A549 treated with RU486 at 1 μM for 4 hours (cell line): ENCODE measurements around the gene DNHD1. TPM values are rescaled to one million over a fixed set of nuclear protein-coding genes. Genes with fewer than 3 reads are reported as not detected.

Experiments used
- total RNA-seq: library from RNA; stranded (reverse); fragments of 200-300 nt; extraction: Qiagen RNA extraction; gene quantifications from 5 replicates; pipeline ENCODE4 v1.2.3, GENCODE V29; 2022; ENCODE audit warnings: low read depth

DNHD1 gene
- 2.1 to 3.5 TPM (median 2.8 TPM) in 5 replicates for total RNA-seq

GRCh38 chr11:6497069-6497839, at the start of gene DNHD1:
DNHD1 (plus strand) TSS chr11:6497280; CDS start chr11:6498216, 936 bp downstream.

GRCh38 chr11:6473451-6474412, 23.3 kb upstream of the DNHD1 start, which contains the start of gene TRIM3:
TRIM3 (minus strand) TSS chr11:6473941; CDS start chr11:6465695, 8,246 bp downstream.

DNA sequence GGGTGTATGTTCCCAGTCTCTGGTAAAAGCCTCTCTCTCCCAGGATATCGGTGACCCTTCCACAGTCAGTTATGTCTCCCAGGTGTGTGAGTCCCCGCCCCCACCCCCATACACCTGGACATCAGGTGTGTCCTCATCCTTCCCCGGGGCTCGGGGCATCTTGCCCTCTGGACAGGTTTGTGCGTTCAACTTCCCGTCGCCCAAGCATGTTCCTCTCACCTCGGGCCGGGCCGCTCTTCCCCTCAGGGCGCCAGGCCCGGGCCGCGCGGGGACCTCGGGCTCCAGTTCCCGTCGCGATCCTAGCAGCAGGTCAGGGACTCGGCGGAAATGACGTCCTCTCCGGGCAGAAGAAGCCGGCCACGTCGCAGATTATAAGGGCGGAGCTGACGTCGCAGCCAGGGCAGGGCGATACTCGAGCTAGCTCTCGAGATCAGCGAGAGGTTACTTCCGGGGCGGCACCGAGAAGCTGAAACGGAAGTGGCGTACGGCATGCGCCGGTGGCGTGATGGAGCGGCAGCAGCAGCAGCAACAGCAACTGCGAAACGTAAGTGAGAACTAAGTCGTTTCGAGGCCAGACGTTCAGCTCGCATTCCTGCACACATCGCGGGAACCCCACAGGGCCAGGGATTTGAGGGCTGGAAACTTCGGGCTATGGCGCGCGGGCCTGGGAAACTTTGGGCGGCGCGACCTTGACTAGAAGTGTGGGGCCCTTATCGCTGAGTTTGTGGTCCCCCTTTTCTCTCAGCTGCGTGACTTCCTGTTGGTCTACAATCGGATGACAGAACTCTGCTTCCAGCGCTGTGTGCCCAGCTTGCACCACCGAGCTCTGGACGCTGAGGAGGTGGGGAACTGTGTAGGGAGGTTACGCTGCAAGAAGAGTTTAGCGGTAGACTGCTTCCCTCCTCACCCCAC, 15.8 kb upstream of the DNHD1 start, which contains the start of the genes ARFIP2 and TIMM10B:
Gene ARFIP2 (minus strand): TSS at position 320 of the 912 bp plus-strand sequence. CDS start 910 bp downstream, outside the sequence.
Gene TIMM10B (plus strand): TSS at position 490 of the 912 bp plus-strand sequence. CDS start 16 bp downstream, at position 506.

GRCh38 chr11:6603287-6604080, 106.4 kb downstream of the DNHD1 start, which contains the start of the genes ILK and RRP8:
ILK (plus strand) TSS chr11:6603774; CDS start chr11:6604272, 498 bp downstream.
RRP8 (minus strand) TSS chr11:6603616; CDS start chr11:6603502, 114 bp downstream.

GRCh38 chr11:6612213-6613041, 115.3 kb downstream of the DNHD1 start, which contains the start of gene TAF10:
TAF10 (minus strand) TSS chr11:6612216; CDS start chr11:6612189, 27 bp downstream.

GRCh38 chr11:6619004-6619745, 122.1 kb downstream of the DNHD1 start, which contains the start of gene TPP1:
TPP1 (minus strand) TSS chr11:6619422; CDS start chr11:6619400, 22 bp downstream.

Other genes starting within 250 kb of the DNHD1 start
- gene CCKBR, start 237.4 kb upstream of the DNHD1 start, total RNA-seq, result not detected in 5 replicates
- 24.1 to 37.9 TPM (median 27.6 TPM) in 5 replicates for gene CAVIN3, start 176.8 kb upstream of the DNHD1 start, total RNA-seq
- gene SMPD1, start 106.8 kb upstream of the DNHD1 start, total RNA-seq, result 9.0 to 12.2 TPM (median 10.4 TPM) in 5 replicates
- gene APBB1, start 78.2 kb upstream of the DNHD1 start, total RNA-seq, result 15.6 to 19.1 TPM (median 16.9 TPM) in 5 replicates
- gene HPX, start 56.3 kb upstream of the DNHD1 start, total RNA-seq, result 0.32 to 0.75 TPM (median 0.62 TPM) in 5 replicates
- gene TRIM3, start 23.3 kb upstream of the DNHD1 start, total RNA-seq, result 12.5 to 20.1 TPM (median 16.0 TPM) in 5 replicates
- 54.3 to 58.6 TPM (median 55.5 TPM) in 5 replicates for gene ARFIP2, start 15.9 kb upstream of the DNHD1 start, total RNA-seq
- 26.4 to 35.8 TPM (median 32.4 TPM) in 5 replicates for gene TIMM10B, start 15.8 kb upstream of the DNHD1 start, total RNA-seq
- gene RRP8, start 106.3 kb downstream of the DNHD1 start, total RNA-seq, result 23.3 to 40.5 TPM (median 29.7 TPM) in 5 replicates
- 107 to 127 TPM (median 118 TPM) in 5 replicates for gene ILK, start 106.5 kb downstream of the DNHD1 start, total RNA-seq
- 178 to 317 TPM (median 217 TPM) in 5 replicates for gene TAF10, start 114.9 kb downstream of the DNHD1 start, total RNA-seq
- gene TPP1, start 122.1 kb downstream of the DNHD1 start, total RNA-seq, result 38.3 to 47.3 TPM (median 43.0 TPM) in 5 replicates
- 0.07 to 0.12 TPM (median 0.09 TPM) in 5 replicates for gene DCHS1, start 158.5 kb downstream of the DNHD1 start, total RNA-seq
- 84.4 to 132 TPM (median 104 TPM) in 5 replicates for gene MRPL17, start 186.1 kb downstream of the DNHD1 start, total RNA-seq